DOHH2 (cell line): Measurements from ENCODE around the gene CSF2RB.

ENCODE experiments used
- H3F3A ChIP-seq: fragments of 200-600 bp; sonication (generic), shearing (Covaris generic); 2 replicates; pipeline ENCODE4 v1.6.0; 2016; ENCODE audit warnings: antibody characterized with exemption, mild to moderate bottlenecking; ENCODE audit not compliant: control insufficient read depth, insufficient read depth
- H3K27ac ChIP-seq: fragments of 200-600 bp; sonication (generic); 2 replicates; pipeline ENCODE4 v1.5.1; 2014; ENCODE audit warnings: low read depth, mild to moderate bottlenecking, low read length, moderate library complexity
- H3K27me3 ChIP-seq: fragments of 200-600 bp; sonication (generic); 2 replicates; pipeline ENCODE4 v1.6.1; 2014; ENCODE audit warnings: mild to moderate bottlenecking, low read length, mixed read lengths; ENCODE audit not compliant: control insufficient read depth
- H3K36me3 ChIP-seq: fragments of 200-600 bp; sonication (generic); 2 replicates; pipeline ENCODE4 v1.6.1; 2014; ENCODE audit warnings: mild to moderate bottlenecking, low read length, moderate library complexity, mixed read lengths; ENCODE audit not compliant: control insufficient read depth
- H3K4me1 ChIP-seq: fragments of 200-600 bp; sonication (generic); 2 replicates; pipeline ENCODE4 v1.6.1; 2014; ENCODE audit warnings: mild to moderate bottlenecking, low read length, mixed read lengths; ENCODE audit not compliant: control insufficient read depth
- H3K4me2 ChIP-seq: fragments of 200-600 bp; sonication (generic); 2 replicates; pipeline ENCODE4 v1.6.0; 2014; ENCODE audit warnings: mild to moderate bottlenecking, low read length, moderate library complexity
- H3K4me3 ChIP-seq: fragments of 200-600 bp; sonication (generic); 2 replicates; pipeline ENCODE4 v1.5.1; 2014; ENCODE audit warnings: mild to moderate bottlenecking, low read length, mixed read lengths
- H3K79me2 ChIP-seq: fragments of 200-600 bp; sonication (generic); 2 replicates; pipeline ENCODE4 v1.6.1; 2014; ENCODE audit warnings: mild to moderate bottlenecking, low read length, mixed read lengths; ENCODE audit not compliant: control insufficient read depth
- H3K9me2 ChIP-seq: fragments of 200-600 bp; sonication (generic); replicated peaks from 2 replicates; pipeline ENCODE4 v1.6.1; 2014; ENCODE audit warnings: mild to moderate bottlenecking, low read length, mixed read lengths; ENCODE audit not compliant: control insufficient read depth
- H3K9me3 ChIP-seq: fragments of 200-600 bp; sonication (generic); 2 replicates; pipeline ENCODE4 v1.6.1; 2014; ENCODE audit warnings: antibody characterized with exemption, low read length, mixed read lengths; ENCODE audit not compliant: control insufficient read depth, insufficient read depth
- H4K20me1 ChIP-seq: fragments of 200-600 bp; sonication (generic); 2 replicates; pipeline ENCODE4 v1.6.0; 2014; ENCODE audit warnings: low read depth, mild to moderate bottlenecking, antibody characterized with exemption, low read length, moderate library complexity; ENCODE audit not compliant: control insufficient read depth, insufficient read depth
- EZH2phosphoT487 ChIP-seq: fragments of 200-600 bp; sonication (generic); IDR thresholded peaks from 2 replicates; pipeline ENCODE4 v1.6.1; 2017; ENCODE audit warnings: borderline replicate concordance, mild to moderate bottlenecking, antibody characterized with exemption, low read length, moderate library complexity, mixed read lengths
- TF ChIP-seq, protein P1 (sequence below): fragments of 200-600 bp; sonication (generic); IDR thresholded peaks from one replicate; pipeline ENCODE4 v1.5.1; 2014; ENCODE audit warnings: antibody characterized with exemption, mild to moderate bottlenecking, low read depth, low read length; ENCODE audit not compliant: poor library complexity, severe bottlenecking

CSF2RB gene

DNA sequence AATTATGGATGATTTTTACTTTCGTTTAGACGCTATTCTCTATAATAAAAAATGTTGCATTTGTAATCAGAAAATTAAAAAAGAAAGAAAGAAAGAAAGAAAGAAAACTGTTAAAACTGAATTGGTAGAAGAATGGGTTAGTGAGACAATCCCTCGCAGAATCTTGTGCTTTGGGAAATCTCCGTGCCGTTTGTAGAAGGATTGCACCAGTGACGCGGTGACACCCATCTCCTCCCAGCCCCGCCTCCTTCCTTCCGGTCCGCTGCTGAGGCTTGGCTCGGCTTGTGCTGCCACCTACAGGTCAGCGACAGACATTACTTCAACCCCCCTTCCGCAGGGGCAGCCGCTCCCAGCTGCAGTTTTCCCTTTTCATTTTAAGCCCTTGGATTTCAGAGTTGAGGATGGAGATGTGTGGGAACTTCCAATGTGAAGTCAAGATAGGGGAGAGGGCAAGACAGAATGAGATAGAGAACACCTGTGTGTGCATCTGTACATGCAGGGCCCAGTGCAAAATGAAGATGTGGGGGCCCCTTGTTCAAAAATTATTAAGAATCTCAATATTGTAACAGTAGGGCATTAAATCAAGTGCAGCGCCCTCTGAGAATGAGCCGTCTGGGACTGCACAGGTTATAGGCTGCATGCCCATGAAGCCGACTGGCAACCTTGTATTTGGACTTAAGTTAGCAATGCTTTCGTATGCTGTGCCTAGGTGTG, 64.7 kb downstream of the CSF2RB start:
- Histone ChIP-seq H3K27me3 (peaks cover 9% of the 10 kb centered on the region), H4K20me1 (no peaks in the 10 kb centered on the region), H3K36me3 (no peaks in the 10 kb centered on the region), H3K27ac (peak overlapping the region; percentile 12; the same call in 1 of the 2 replicates), H3K4me2 (peak overlapping the region; percentile 90), H3K9me3 (no peaks in the 10 kb centered on the region), H3F3A (no peaks in the 10 kb centered on the region), H3K9me2 (no peaks in the 10 kb centered on the region), H3K4me1 (peaks cover 10% of the 10 kb centered on the region), H3K4me3 (peak overlapping the region; percentile 73), H3K79me2 (no peaks in the 10 kb centered on the region)
- no peak for TF ChIP-seq EZH2phosphoT487
- TF ChIP-seq, protein P1, sequence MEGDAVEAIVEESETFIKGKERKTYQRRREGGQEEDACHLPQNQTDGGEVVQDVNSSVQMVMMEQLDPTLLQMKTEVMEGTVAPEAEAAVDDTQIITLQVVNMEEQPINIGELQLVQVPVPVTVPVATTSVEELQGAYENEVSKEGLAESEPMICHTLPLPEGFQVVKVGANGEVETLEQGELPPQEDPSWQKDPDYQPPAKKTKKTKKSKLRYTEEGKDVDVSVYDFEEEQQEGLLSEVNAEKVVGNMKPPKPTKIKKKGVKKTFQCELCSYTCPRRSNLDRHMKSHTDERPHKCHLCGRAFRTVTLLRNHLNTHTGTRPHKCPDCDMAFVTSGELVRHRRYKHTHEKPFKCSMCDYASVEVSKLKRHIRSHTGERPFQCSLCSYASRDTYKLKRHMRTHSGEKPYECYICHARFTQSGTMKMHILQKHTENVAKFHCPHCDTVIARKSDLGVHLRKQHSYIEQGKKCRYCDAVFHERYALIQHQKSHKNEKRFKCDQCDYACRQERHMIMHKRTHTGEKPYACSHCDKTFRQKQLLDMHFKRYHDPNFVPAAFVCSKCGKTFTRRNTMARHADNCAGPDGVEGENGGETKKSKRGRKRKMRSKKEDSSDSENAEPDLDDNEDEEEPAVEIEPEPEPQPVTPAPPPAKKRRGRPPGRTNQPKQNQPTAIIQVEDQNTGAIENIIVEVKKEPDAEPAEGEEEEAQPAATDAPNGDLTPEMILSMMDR: peak; percentile 76

DNA sequence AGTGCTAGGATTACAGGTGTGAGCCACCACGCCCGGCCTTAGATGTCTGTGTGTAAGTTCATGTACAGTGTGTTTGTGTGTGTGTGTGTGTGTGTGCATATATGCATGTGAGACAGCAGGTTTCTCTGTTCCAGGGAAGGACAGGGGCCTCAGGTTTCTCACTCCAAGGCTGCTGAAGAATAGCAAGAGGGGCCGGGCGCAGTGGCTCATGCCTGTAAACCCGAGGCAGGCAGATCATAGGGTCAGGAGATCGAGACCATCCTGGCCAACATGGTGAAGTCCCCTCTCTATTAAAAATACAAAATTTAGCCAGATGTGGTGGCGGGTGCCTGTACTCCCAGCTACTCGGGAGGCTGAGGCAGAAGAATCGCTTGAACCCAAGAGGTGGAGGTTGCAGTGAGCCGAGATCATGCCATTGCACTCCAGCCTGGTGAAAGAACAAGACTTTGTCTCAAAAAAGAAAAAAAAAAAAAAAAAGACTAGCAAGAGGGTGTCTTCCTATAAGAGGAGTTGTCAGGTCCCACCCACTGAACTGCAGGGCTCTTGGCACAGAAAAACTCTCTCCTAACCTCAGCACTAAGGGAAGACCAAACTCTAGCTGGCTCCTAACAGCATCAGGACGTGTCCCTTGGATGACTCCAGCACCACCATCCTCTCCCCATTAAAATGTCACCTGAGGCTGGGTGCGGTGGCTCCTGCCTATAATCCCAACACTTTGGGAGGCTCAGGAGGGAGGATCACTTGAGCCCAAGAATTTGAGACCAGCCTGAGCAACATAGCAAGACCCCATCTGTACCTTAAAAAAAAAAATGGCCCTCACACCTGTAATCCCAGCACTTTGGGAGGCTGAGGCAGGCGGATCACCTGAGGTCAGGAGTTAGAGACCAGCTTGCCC, 65.8 kb downstream of the CSF2RB start:
- Histone ChIP-seq H3F3A (no peaks in the 10 kb centered on the region), H3K4me1 (peaks cover 10% of the 10 kb centered on the region), H3K4me2 (no peak overlapping the region), H3K9me3 (no peaks in the 10 kb centered on the region), H3K36me3 (no peaks in the 10 kb centered on the region), H3K79me2 (no peaks in the 10 kb centered on the region), H3K9me2 (no peaks in the 10 kb centered on the region), H3K27ac (no peak overlapping the region), H3K4me3 (no peak overlapping the region), H4K20me1 (no peaks in the 10 kb centered on the region), H3K27me3 (peaks cover 13% of the 10 kb centered on the region)
- TF ChIP-seq EZH2phosphoT487: no peak
- TF ChIP-seq, protein P1: no peak

DNA sequence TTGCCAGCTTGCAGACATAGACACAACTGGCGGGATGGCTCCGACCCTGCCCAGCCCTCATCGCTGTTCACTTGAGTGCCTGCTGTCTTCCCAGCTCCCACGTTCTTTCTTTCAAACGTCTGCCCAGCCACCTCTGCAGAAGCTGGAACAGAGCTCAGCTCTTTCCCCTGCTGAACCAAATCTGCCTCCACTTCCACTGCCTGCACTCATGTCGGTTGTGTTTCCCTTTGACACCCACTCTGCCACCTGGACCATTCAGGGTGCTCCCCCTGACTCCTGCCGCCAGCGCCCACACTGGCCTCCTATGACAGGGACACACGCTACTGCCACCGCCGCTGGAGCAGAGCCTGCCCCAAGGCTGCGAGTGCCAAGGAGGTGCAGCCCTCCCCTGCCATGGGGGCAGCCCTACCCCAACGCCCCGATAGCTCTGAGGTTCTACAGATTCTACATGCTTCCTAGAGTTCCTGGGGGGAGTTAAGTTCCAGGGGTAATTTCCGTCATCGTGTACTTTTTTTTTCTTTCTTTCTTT, 67.9 kb downstream of the CSF2RB start:
- Histone ChIP-seq H3K9me3 (peaks cover 11% of the 10 kb centered on the region), H3K27me3 (peaks cover 13% of the 10 kb centered on the region), H3F3A (no peaks in the 10 kb centered on the region), H3K79me2 (no peaks in the 10 kb centered on the region), H3K27ac (no peak overlapping the region), H3K4me3 (no peak overlapping the region), H3K9me2 (no peaks in the 10 kb centered on the region), H3K36me3 (no peaks in the 10 kb centered on the region), H3K4me2 (no peak overlapping the region), H4K20me1 (no peaks in the 10 kb centered on the region), H3K4me1 (peaks cover 10% of the 10 kb centered on the region)
- TF ChIP-seq, protein P1: no peak
- no peak for TF ChIP-seq EZH2phosphoT487
